ENCODE data around the gene ARRDC5. TPM values are rescaled to one million over a fixed set of nuclear protein-coding genes. Genes with fewer than 3 reads are reported as not detected.

Gene ARRDC5
- total and polyA plus RNA-seq, 2 of the 13 experiments (the other 11 are each of a cell fraction or from before 2014, with no cell fraction given) = not detected

GRCh38 chr19:4909156-4909896 is 6.6 kb upstream of the ARRDC5 start, which contains the start of gene UHRF1 (continued):
- TF ChIP-seq KIAA2018 (CRISPR knock-in tag; IDR thresholded peaks at IDR 0.05; ENCODE audit: borderline replicate concordance) (no peak), FOXO4 (CRISPR knock-in tag; conservative IDR thresholded peaks at IDR 0.05) (no peak), ZNF883 (CRISPR knock-in tag; IDR thresholded peaks at IDR 0.05; ENCODE audit: not compliant biosample characterization) (peak; percentile 27), KAT8 (CRISPR knock-in tag; IDR thresholded peaks at IDR 0.05) (no peak), ZMAT3 (CRISPR knock-in tag; conservative IDR thresholded peaks at IDR 0.05) (peak; percentile 71), ZNF124 (CRISPR knock-in tag; IDR thresholded peaks at IDR 0.05) (0 out of 2 replicates have a peak, but pooled peaks have one; percentile 77), IRF1 (CRISPR knock-in tag; IDR thresholded peaks at IDR 0.05; ENCODE audit: low read depth) (0 out of 2 replicates have a peak, but pooled peaks have one; percentile 20), HNF1A (IDR thresholded peaks at IDR 0.05; ENCODE audit: low read depth) (no peak), HNF1A (CRISPR knock-in tag; IDR thresholded peaks at IDR 0.05; ENCODE audit: borderline replicate concordance) (peak; percentile 45; the same call in 1 of the 2 replicates), PRMT3 (CRISPR knock-in tag; IDR thresholded peaks at IDR 0.05; ENCODE audit: borderline replicate concordance, low read depth) (peak; percentile 53; the same call in 1 of the 2 replicates), POLR2AphosphoS5 (IDR thresholded peaks at IDR 0.05; ENCODE audit: low read depth, low read length) (peak; percentile 50), EEA1 (CRISPR knock-in tag; IDR thresholded peaks at IDR 0.05; ENCODE audit: borderline replicate concordance) (peak; percentile 13; the same call in 1 of the 2 replicates), ZNF75D (CRISPR knock-in tag; IDR thresholded peaks at IDR 0.05; ENCODE audit: borderline replicate concordance) (0 out of 2 replicates have a peak, but pooled peaks have one; percentile 17)
